Bladder microvascular endothelial cell (primary cell): ENCODE data around the gene OSBPL9. TPM values are rescaled to one million over a fixed set of nuclear protein-coding genes. Genes with fewer than 3 reads are reported as not detected.

Experiments
- total RNA-seq: library from RNA; depleted of rRNA; stranded (reverse); fragments of >200 nt; gene quantifications from 2 replicates; pipeline ENCODE4 v1.2.3, GENCODE V29; 2014

The OSBPL9 gene, protein sequence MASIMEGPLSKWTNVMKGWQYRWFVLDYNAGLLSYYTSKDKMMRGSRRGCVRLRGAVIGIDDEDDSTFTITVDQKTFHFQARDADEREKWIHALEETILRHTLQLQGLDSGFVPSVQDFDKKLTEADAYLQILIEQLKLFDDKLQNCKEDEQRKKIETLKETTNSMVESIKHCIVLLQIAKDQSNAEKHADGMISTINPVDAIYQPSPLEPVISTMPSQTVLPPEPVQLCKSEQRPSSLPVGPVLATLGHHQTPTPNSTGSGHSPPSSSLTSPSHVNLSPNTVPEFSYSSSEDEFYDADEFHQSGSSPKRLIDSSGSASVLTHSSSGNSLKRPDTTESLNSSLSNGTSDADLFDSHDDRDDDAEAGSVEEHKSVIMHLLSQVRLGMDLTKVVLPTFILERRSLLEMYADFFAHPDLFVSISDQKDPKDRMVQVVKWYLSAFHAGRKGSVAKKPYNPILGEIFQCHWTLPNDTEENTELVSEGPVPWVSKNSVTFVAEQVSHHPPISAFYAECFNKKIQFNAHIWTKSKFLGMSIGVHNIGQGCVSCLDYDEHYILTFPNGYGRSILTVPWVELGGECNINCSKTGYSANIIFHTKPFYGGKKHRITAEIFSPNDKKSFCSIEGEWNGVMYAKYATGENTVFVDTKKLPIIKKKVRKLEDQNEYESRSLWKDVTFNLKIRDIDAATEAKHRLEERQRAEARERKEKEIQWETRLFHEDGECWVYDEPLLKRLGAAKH
- 68.8 and 98.6 TPM in 2 replicates for total RNA-seq

DNA sequence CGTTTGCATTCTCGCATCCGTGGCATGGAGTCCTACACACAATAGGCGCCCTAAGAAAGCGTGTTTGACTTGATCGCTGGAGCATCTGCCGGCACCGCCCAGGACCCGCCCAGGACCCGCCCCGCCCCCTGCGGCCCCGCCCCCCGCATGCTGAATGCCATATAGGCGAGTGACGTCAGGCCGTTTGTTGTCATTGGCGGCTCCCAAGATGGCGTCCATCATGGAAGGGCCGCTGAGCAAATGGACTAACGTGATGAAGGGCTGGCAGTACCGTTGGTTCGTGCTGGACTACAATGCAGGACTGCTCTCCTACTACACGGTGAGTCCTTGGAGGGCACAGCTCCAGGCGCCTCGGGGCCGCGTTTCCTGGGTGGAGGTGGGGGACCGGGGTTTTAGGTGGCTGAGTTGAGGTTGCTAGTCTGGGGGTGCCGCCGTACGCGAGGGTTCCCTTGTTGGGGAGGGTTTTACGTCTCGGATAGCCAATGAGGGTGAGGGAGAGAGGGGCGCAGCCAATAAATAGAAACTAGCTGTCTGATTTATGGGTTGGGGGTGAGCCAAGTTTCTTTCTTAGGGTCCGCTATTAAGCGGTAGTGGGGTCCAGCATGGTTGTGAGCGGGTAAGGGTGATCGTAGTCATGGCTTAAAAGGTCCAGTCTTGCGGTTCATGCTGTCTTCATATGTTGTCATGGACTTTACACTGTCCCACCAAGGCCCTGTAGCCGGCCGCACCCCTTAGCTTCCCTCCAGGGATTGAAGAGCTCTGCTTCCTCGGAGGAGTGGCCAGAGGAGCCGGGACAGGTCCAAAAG lies at the start of gene OSBPL9:
OSBPL9 (plus strand) TSS at position 190 of the 806 bp plus-strand sequence; CDS start at position 209, 19 bp downstream.

Other genes with a start within 250 kb of the OSBPL9 start
- gene EPS15, start 97.8 kb upstream of the OSBPL9 start, total RNA-seq, result 30.8 and 69.2 TPM in 2 replicates